Hepatocyte (in vitro differentiated cells): ENCODE results near the gene LDLRAD3.

Experiments used
- CTCF ChIP-seq: fragments of 200-600 bp; sonication (generic); IDR thresholded peaks from 2 replicates; pipeline ENCODE4 v1.5.1; 2016; ENCODE audit warnings: antibody characterized with exemption, mild to moderate bottlenecking; ENCODE audit not compliant: poor library complexity
- EZH2 ChIP-seq: fragments of 200-600 bp; sonication (generic); IDR thresholded peaks from 2 replicates; pipeline ENCODE4 v1.6.1; 2016; ENCODE audit warnings: antibody characterized with exemption, mild to moderate bottlenecking, borderline replicate concordance
- EZH2phosphoT487 ChIP-seq: fragments of 200-600 bp; sonication (generic); IDR thresholded peaks from one replicate; pipeline ENCODE4 v1.6.1; 2018; ENCODE audit warnings: antibody characterized with exemption, mild to moderate bottlenecking, low read depth, moderate library complexity; ENCODE audit not compliant: unreplicated experiment, severe bottlenecking

GRCh38 chr11:36243641-36244040, 299.8 kb downstream of the LDLRAD3 start:
- TF ChIP-seq CTCF, result no peak
- TF ChIP-seq EZH2phosphoT487, result no peak
- TF ChIP-seq EZH2, result no peak
